HCT116 (cell line): Measurements from ENCODE around the gene TFB2M.

Source experiments
- ATF3 ChIP-seq: IDR thresholded peaks from 2 replicates; pipeline ENCODE4 v1.6.1; 2012
- CBX3 ChIP-seq: IDR thresholded peaks from 2 replicates; pipeline ENCODE4 v1.6.1; 2012; ENCODE audit warnings: low read depth
- CTCF ChIP-seq, 3 experiments: fragments of 200-600 bp in 1 of 3; sonication (generic) in 1 of 3; IDR thresholded peaks in 2 of 3; conservative IDR thresholded peaks in 1 of 3; 2 replicates each; pipeline ENCODE4 v1.5.1; 2012 to 2017; ENCODE audit warnings: low read depth in 2 of 3, low read length in 2 of 3, antibody characterized with exemption in 1 of 3, borderline replicate concordance in 1 of 3, control low read depth in 1 of 3, mild to moderate bottlenecking in 1 of 3, mixed read lengths in 1 of 3, mixed run types in 1 of 3, moderate library complexity in 1 of 3; ENCODE audit not compliant: insufficient read depth in 1 of 3
- EZH2 ChIP-seq: fragments of 200-600 bp; sonication (generic); IDR thresholded peaks from 2 replicates; pipeline ENCODE4 v1.6.1; 2017; ENCODE audit warnings: antibody characterized with exemption, mixed run types
- EZH2phosphoT487 ChIP-seq: fragments of 200-600 bp; IDR thresholded peaks from 2 replicates; pipeline ENCODE4 v1.6.1; 2018; ENCODE audit warnings: antibody characterized with exemption, borderline replicate concordance
- FOSL1 ChIP-seq: IDR thresholded peaks from 2 replicates; pipeline ENCODE4 v1.6.1; 2012; ENCODE audit warnings: low read depth
- MAX ChIP-seq: IDR thresholded peaks from 2 replicates; pipeline ENCODE4 v1.6.1; 2012
- POLR2A ChIP-seq: IDR thresholded peaks from 2 replicates; pipeline ENCODE4 v1.7.0; 2011; ENCODE audit warnings: borderline replicate concordance; ENCODE audit not compliant: insufficient read depth, insufficient read length; ENCODE audit errors: extremely low read depth
- POLR2AphosphoS5 ChIP-seq: IDR thresholded peaks from 2 replicates; pipeline ENCODE4 v1.6.1; 2011; ENCODE audit warnings: mild to moderate bottlenecking, low read depth, low read length, moderate library complexity
- RAD21 ChIP-seq: IDR thresholded peaks from 2 replicates; pipeline ENCODE4 v1.6.1; 2012; ENCODE audit warnings: low read depth, mild to moderate bottlenecking
- SP1 ChIP-seq: IDR thresholded peaks from 2 replicates; pipeline ENCODE4 v1.6.1; 2012; ENCODE audit warnings: low read depth
- YY1 ChIP-seq: IDR thresholded peaks from 2 replicates; pipeline ENCODE4 v1.6.1; 2011; ENCODE audit warnings: low read length, low read depth, moderate library complexity, mild to moderate bottlenecking; ENCODE audit not compliant: insufficient replicate concordance; ENCODE audit errors: extremely low read depth
- TF ChIP-seq, protein P1 (sequence below): IDR thresholded peaks from 2 replicates; pipeline ENCODE4 v1.6.1; 2012; ENCODE audit warnings: low read depth
- TF ChIP-seq, protein P2 (sequence below): IDR thresholded peaks from 2 replicates; pipeline ENCODE4 v1.6.1; 2011; ENCODE audit warnings: mild to moderate bottlenecking, low read length, moderate library complexity; ENCODE audit not compliant: insufficient replicate concordance; ENCODE audit errors: extremely low read depth

DNA sequence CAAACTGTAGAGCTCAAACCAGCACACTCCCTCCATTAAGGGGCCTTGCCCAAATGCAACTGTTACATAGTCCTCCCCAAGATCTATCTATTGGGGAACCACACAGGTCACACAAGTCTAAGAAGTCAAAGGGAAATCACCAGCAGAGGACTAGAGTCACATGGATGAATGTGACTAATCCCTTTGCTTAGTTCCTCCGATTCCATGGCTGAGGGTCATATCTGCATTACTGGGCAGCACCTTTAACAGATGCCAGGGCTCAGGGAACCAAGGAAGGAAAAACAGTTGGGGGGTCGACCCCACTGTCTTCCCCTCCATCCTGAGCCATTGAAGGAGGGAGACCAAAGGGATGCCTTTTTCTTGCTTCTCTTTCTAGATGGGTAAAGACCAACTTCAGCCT is 35.6 kb downstream of the TFB2M start:
- no peak for TF ChIP-seq EZH2phosphoT487
- no peak for TF ChIP-seq CTCF (IDR thresholded peaks at IDR 0.05 in 2 of 3, conservative IDR thresholded peaks at IDR 0.05 in 1 of 3; ENCODE audit: borderline replicate concordance in 1 of 3, insufficient read depth in 1 of 3, low read depth in 2 of 3, low read length in 2 of 3)
- no peak for TF ChIP-seq POLR2AphosphoS5
- no peak for TF ChIP-seq POLR2A
- TF ChIP-seq, protein P1, sequence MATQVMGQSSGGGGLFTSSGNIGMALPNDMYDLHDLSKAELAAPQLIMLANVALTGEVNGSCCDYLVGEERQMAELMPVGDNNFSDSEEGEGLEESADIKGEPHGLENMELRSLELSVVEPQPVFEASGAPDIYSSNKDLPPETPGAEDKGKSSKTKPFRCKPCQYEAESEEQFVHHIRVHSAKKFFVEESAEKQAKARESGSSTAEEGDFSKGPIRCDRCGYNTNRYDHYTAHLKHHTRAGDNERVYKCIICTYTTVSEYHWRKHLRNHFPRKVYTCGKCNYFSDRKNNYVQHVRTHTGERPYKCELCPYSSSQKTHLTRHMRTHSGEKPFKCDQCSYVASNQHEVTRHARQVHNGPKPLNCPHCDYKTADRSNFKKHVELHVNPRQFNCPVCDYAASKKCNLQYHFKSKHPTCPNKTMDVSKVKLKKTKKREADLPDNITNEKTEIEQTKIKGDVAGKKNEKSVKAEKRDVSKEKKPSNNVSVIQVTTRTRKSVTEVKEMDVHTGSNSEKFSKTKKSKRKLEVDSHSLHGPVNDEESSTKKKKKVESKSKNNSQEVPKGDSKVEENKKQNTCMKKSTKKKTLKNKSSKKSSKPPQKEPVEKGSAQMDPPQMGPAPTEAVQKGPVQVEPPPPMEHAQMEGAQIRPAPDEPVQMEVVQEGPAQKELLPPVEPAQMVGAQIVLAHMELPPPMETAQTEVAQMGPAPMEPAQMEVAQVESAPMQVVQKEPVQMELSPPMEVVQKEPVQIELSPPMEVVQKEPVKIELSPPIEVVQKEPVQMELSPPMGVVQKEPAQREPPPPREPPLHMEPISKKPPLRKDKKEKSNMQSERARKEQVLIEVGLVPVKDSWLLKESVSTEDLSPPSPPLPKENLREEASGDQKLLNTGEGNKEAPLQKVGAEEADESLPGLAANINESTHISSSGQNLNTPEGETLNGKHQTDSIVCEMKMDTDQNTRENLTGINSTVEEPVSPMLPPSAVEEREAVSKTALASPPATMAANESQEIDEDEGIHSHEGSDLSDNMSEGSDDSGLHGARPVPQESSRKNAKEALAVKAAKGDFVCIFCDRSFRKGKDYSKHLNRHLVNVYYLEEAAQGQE = no peak
- no peak for TF ChIP-seq EZH2
- TF ChIP-seq YY1 = no peak
- peak; percentile 18; the same call in 1 of the 2 replicates for TF ChIP-seq MAX
- peak; percentile 80 for TF ChIP-seq CBX3
- no peak for TF ChIP-seq RAD21
- TF ChIP-seq SP1 = no peak
- TF ChIP-seq, protein P2, sequence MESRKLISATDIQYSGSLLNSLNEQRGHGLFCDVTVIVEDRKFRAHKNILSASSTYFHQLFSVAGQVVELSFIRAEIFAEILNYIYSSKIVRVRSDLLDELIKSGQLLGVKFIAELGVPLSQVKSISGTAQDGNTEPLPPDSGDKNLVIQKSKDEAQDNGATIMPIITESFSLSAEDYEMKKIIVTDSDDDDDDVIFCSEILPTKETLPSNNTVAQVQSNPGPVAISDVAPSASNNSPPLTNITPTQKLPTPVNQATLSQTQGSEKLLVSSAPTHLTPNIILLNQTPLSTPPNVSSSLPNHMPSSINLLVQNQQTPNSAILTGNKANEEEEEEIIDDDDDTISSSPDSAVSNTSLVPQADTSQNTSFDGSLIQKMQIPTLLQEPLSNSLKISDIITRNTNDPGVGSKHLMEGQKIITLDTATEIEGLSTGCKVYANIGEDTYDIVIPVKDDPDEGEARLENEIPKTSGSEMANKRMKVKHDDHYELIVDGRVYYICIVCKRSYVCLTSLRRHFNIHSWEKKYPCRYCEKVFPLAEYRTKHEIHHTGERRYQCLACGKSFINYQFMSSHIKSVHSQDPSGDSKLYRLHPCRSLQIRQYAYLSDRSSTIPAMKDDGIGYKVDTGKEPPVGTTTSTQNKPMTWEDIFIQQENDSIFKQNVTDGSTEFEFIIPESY = no peak
- no peak for TF ChIP-seq FOSL1
- no peak for TF ChIP-seq ATF3
